SK-N-DZ (cell line): ENCODE results near the gene PLEKHM3.
"Not testable (repeated sequence)": the region's sequence is repeated elsewhere in the genome, so short reads cannot be mapped to it uniquely, and the experiment has no call there.

Source experiments
- DNase-seq: peaks from one replicate; pipeline ENCODE4 v3.0.0-alpha.2; 2015; ENCODE audit warnings: low spot score

PLEKHM3 gene

DNA sequence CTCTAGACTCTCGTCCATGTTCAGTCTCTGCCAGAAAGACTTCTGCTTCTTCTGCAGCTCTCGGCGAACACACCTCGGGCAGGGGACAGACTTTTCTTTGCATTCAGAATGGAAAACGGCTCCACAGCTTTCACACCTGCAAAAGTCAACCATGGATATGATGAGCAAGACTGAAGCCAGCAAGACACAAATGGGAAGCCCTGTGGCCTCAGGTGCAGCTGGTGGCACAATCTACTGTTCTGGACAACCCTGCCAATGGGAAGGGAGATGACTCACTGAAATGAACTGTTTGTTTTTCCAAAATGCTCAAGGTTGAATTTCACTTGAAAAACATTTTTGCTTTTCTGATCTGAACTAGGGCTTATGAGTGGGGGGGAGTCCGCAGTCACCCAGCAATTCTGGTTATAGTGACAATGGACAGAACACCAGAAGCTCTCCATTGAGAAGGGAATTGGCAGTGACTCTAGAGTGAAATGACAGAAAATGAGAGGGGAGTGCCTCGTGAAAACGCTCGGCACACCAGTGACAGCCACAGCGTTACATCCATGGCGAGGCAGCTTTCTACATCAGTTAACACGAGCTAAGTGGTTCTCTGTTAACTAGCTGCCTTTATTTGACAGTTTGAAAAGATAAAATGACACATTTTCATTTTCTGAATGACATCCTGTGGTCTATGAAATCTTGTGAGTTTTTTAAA lies 196.8 kb downstream of the PLEKHM3 start:
- no peak for DNase-seq

DNA sequence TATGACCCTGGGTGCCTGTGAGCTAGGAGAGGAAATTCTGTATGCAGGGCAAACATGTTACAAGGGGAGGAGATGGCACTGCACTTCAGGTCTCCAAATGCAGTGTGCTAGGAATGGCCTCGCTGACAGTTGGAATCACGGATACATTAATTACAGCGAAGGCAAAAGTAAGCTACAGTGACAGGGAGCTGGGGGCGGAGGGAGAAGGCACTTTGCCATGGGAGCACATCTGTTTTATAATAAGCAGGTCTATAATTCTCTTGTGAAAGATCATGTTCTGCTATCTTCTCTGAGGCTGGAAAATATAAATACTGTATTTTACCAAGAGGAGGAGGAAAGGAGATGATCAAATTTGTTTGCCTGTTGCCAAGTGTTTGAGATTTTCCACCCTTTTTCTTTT lies 199.3 kb downstream of the PLEKHM3 start:
- no peak for DNase-seq

DNA sequence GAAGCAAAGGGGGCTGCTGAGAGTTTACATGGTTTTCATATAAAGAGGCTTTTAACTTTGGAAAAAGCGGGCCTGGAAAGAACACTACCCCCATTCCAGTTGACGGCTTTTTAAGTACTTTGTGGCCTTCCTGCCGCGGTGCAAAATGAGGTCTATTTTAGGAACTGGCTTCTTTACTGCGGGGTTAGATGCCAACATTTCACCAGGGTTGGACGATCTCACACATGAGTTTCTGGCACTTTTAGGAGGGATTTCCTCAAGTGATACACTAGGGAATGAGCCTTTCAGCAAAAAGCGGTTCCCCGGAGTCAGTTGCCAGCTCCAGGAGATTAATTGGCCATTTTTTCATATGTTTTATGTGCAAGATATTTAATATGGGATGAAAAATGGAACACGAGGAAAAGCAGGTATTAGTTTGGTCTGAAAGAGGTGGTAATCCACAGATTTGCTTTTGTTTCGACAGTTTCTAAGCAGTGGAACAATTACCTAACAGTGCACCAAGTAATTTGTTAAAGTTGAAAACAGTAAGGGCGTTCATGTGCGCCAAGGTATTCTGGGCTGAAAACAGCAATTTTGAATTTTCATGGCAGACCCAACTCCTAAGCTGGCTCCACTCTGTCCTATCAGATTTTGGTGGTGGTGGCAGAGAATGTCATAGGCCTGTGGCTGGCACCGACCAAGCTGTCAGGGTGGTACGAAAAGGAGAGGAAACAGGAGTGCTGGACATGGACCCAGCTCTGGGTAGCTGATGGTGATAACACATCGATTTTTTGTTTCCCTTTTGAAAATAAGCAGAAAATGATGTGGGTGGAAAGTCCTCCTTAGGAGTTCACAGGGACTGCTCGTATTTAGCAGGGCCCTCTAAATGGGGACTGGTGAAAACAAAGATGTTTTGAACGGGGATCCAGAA lies 200.0 kb downstream of the PLEKHM3 start:
- no peak for DNase-seq

DNA sequence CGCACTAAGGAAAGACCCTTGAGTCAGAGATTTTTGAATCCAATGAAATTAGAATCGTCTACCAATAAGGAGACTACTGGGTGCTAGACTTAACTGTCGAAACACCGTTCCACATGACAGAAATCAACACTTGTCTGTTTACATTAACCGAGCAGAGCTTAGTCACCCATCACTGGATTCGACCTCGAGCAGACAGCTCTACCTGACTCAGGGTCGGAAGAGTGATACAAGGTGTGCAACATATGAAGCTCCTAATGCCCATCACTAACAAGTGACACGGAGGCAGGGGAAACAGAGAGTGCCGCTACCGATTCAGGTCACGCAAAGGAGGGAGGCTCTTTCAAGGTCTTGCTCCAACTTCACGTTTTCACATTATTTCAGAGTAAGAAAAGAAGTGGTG lies 201.5 kb downstream of the PLEKHM3 start:
- no peak for DNase-seq

DNA sequence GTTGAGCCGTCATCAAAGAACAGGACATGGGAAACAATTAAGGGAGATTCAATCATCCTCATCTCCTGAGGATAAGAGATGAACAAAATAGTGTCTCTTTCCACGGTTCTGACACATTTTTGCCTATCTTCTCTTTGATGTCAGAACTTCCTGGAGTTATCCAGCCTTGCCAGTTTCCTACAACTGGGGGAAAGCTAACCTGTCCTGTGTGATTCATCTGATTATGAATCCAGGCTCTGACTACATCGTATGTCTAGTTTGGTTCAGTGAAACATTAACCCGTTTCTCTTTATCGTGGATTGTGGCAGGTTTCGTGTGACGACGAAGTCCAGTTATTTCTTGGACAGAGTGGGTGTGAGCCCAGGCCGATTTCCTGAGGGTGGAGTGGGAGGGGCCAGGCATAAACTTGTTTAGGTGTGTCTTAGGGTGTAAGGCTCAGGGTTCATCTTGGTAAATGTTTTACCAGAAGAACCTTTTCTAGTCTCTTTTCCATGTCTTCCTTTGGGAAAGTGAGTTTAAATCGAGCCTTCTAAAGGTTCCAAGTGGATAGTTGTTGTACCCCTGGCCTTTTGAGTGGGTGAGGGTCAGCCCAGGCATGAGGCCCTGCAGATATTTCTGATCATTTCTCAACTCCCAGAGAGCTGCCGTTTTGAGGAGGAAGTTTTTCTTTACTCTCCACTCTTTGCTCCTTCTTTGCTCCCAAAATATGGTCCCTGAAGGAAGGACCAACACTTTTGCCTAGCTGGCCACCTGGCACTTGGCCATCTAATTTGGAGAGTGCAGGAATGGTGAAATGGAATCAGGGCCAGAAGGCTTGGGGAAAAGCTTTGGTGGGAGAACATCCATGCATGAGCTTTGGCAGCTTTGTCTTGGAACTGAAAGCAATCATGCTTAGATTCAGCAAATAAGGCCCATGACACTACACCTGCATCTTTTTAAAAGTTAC lies 205.2 kb downstream of the PLEKHM3 start:
- DNase-seq = no peak

DNA sequence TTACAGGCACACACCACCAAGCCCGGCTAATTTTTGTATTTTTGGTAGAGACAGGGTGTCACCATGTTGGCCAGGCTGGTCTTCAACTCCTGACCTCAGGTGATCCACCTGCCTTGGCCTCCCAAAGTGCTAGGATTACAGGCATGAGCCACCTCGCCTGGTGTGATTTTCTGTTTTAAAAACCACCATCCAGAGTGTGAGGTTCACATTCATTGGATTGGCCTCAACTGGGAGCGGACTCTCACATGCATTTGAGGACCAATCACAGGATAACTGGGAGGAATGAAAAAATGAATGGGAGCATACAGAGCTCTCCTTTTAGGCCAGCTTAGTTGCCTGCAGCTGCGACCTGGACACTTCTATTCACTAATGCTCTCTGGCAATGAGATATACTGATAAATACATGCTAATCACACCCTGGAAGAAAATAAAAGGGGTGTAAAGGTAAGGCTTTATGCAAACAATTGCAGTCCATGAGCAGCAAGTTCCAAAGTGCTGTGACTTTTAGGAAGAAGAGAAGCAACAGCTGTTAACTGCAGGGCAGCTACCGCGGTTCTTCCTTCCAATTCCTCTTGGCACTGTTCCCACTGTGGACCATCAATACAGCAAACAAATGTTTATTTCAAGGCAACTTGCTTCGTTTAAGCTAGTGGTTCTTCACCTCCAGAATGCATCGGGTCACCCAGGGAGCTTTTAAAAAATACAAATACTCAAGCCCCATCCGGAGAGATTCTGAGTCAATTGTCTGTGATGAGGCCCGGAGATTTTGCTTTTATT lies 206.1 kb downstream of the PLEKHM3 start:
- DNase-seq = no peak

DNA sequence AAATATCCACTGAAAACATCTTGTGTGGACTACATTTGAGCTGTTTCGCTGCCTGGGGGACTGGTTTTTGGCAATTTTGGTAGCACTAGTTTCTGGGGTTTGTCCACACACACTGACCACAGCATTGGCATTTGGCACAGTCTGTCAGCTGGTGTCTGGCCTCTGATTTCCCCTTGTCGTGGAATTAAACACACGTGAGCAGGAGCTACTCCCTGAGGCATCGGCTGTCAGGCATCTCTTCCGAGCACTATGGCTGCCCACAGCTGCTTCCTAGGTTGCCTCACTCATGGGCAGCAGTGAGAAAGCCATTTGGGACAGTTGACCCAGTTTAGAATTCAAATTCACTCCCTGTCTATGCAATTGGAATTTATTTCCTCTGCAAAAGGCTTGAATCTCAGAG lies 208.8 kb downstream of the PLEKHM3 start:
- no peak for DNase-seq

DNA sequence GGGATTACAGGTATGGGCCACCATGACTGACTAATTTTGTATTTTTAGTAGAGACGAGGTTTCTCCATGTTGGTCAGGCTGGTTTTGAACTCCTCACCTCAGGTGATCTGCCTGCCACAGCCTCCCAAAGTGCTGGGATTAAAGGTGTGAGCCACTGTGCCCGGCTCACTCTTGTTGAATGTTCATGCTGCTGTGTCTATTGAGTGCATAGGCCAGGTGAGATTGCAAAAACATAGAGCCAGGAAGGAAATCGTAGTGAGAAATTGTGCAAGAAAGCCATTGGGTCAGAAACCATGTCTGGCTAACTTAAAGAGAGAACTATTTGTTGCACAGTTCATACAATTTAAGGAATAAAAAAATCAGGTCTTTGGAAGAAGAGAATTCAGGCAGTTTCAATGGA lies 210.1 kb downstream of the PLEKHM3 start:
- DNase-seq = no peak

DNA sequence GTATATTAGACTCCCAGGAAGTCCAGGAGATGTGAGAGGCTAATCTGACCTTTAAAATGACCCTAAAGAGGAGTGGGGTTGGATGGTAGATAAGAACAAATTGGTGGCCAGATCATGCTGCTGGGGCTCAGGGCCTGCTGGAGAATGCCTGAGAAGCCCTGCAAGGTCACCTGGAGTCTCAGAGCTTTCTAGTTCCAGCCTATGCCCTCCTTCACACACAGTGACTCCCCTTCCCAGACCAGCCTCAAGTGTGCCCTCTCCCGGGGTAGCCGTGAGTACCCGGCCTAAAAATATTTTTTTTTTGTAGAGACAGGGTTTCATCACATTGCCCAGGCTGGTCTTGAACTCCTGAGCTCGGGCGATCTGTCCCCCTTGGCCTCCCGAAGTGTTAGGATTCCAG lies 211.4 kb downstream of the PLEKHM3 start:
- no peak for DNase-seq

DNA sequence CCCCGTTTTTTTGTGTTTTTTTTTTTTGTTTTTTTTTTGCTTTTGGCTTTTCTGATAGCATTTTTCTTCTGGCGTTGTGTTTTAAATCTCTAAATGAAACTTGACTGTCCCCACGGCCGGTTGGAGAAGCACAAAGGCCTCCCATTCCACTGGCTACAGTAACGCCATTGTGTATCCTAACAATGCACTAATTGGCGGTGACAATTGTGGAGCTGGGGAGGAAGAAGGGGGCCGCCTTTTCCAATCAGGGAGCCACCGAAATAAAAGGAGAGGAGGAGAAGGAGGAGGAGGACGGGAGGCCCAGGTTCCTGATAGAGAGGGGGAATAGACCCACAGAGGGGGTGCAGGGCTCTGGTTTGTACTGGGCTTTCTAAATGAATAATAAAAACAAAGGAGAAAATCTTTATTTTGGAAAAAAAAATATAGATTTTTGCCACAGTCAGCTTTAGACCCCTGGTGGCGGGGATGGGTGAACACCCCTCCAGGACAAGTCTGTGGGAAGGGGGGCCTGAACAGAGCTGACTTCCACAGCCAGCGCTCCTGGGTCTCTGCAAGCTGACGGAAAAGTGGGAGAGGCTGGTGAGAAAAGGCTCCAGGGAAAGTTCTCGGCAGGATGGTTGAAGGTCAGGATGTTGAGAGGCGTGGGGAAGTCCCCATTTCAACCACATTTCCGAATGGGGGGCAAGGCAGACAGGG lies 212.0 kb downstream of the PLEKHM3 start:
- DNase-seq = no peak

DNA sequence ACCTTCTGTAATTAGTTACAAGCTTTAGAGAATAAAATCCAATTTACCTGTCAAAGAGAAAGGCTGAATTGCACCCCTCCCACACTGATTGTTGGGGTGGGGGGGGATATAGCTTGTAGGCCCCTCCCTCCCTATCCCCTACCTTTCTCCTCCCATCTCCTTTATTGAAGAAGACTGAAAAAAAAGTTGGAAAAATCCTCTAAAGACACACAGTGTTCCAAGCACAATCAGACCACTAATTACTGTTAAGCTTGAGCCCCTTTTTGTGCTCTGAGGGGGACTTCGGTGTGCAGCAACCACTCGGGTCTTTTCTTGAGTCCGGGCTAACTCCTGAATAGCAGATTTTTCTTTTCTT lies 212.6 kb downstream of the PLEKHM3 start:
- no peak for DNase-seq

DNA sequence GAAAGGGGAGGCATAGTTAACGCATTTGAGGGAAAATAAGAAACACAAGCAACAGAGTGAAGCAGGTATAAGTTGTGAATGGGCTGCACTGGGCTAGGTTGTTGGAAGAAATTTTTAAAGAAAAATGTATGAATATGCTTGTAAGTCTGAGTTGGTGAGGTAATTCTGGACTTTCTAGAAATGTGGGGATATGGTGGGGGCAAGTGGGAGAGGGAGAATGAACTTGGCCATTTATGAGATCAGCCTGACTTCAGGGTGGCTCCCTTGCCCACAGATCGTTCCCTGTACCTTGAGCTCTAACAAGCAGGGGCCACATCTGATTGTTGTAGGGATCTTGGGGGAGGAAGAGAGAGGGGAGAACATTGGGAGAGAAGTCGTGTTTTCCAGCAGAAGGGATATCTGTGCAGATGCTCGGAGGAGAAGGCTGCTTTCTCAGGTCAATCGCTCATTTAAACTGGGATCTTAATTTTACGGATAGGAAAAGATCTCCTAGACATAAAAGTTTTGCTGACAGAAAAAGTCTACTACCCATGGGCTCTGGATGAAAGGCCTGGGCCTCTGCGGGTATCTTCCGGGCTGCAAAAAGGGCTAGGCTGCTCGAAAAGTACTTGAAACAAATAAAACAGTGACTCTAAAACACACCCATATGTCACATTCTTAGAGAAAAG lies 213.1 kb downstream of the PLEKHM3 start:
- DNase-seq = no peak

DNA sequence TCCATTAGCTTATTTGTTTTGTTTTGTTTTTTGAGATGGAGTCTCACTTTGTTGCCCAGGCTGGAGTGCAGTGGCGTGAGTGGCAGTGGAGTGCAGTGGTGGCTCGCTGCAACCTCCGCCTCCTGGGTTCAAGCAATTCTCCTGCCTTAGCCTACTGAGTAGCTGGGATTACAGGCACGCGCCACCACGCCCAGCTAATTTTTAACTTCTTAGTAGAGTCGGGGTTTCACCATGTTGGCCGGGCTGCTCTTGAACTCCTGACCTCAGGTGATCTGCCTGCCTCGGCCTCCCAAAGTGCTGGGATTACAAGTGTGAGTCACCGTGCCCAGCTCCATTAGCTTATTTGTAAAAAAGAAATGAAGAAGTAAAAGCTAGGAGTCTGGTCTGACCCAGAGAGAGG lies 213.7 kb downstream of the PLEKHM3 start:
- DNase-seq = not testable (repeated sequence)

DNA sequence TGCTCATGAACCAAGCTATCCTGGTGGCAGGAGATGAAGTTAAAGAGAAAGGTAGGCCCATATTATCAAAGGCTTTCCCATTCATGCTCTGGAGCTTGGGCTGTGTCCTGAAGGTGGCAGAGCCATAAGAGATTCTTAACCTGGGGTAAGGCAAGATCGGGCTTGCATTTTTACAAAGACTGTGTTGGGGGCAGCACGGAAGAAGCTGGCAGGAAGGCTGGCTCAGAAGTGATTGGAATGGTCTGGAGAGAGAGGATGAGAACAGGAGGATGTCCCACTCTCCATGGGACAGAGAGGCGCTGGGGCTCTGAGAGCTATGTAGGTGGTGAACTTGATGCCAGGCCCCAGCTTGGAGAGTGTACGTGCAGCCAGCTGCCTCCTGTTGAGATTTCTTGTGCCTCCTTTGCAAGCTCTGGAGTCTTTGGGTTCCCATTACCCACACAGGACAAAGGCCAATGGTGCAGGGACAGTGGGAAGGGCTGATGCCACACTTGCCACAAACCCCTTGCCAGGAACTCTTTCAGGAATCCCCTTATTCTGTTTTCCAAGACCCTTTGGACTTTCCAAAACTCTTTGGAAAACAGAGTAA lies 215.0 kb downstream of the PLEKHM3 start:
- DNase-seq = no peak

DNA sequence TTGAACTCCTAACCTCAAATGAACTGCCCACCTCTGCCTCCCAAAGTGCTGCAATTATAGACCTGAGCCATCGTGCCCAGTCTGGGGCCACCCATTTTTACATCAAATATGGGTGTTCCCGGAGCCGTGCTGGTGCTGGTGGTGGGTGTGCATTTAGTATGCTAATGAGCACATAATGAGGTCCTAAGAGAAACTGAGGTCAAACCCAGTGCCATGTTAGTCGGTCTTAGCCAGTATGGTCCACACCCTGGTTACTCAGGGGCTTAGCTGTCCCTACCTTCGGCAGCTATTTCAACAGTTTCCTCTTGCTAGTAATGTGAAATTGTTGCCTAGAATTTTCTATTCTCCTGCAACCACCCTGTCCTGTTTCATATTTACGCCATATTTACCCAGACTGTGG lies 217.2 kb downstream of the PLEKHM3 start:
- DNase-seq = no peak

DNA sequence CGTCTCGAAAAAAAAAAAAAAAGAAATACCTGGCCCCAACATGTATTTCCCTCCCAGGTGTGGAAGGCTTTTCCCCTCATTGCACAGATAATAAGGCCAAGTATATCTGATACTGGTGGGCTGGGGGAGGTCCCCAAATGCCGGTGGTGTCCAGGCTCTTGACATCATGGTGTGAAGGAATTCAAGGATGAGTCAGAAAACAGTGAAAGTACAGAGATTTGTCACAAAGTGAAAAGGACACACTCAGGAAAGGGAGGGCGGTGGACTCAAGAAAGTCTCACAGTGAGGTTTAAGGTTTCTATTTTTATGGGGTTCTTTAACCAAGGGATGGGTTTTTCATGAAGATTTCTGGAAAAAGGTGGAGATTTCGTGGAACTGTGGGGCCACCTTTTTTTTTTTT lies 217.8 kb downstream of the PLEKHM3 start:
- no peak for DNase-seq

DNA sequence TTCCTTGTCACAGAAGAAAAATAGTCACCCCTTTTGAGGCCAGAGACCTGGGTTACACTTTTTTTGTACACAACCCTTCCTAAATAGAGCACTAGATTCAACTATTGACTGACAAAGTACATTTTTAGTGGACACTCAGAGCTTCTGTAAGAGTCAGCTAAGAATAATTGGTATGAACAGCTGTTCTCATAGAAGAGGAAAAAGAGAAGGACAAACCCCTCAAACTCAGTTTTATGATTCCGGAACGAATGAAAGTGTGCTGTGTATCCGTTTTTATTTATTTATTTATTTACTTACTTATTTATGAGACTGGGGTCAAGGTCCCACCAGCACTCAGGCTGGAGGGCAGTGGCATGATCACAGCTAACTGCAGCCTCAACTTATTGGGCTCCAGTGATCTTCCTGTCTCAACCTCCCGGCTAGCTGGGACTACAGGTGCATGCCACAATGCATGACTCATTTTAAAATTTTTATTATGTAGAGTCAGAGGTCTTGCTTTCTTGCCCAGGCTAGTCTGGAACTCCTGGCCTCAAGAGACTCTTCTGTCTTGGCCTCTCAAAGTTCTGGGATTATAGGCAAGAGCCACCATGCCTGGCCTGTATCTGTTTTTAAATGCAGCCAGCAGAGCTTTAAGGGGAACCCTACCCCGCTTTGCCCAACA lies 219.6 kb downstream of the PLEKHM3 start:
- no peak for DNase-seq

DNA sequence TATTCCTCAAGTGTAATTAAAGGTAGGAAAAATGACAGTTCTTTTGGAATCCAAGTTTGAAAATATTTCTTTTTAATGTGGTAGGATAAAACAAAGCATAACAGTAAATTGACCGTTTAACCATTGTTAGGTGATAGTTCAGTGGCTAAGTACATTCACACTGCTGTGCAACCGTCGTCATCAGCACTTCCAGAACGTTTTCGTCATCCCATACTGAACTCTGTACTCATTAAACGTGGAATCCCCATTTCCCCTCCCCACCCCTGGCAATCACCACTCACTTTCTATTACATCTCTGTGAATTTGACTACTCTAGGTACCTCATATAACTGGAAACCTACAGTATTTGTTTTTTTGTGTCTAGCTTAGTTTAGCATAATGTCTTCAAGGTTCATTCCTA lies 222.7 kb downstream of the PLEKHM3 start:
- no peak for DNase-seq

DNA sequence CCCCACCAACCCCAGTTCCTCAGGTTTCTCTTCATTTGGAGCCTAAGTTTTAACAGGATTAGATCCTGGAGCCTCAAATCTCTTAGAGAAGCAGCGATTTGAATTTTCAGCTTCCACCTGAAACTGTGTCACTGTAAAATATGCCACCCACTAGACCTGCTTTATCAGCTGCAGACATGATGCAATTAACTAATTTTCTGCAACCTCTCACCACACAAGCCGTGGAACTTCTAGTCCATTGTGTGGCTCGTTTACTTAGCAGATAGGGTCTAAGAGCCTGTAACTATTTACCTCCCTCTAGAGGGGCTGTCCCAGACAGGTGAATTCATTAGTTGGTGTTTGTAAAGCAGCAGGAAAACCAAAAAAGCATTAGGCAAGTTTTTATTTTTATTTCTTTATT lies 224.1 kb downstream of the PLEKHM3 start:
- peak; percentile 26 for DNase-seq
